ENCODE measurements around the gene TACC3.
"Not testable (repeated sequence)": the region's sequence is repeated elsewhere in the genome, so short reads cannot be mapped to it uniquely, and the experiment has no call there.

TACC3 gene

GRCh38 chr4:1721003-1721665, at the start of gene TACC3, which contains the start of gene TMEM129:
Gene TACC3 (plus strand): TSS chr4:1721521. CDS start chr4:1723422, 1,901 bp downstream.
Gene TMEM129 (minus strand): TSS chr4:1721323. CDS start chr4:1720837, 486 bp downstream.
- peak; percentile 95 for DNase-seq

GRCh38 chr4:1673671-1674070, 47.6 kb upstream of the TACC3 start:
- no peak for DNase-seq

GRCh38 chr4:1674682-1675081, 46.6 kb upstream of the TACC3 start:
- no peak for DNase-seq

- DNase-seq: no peak
Measured at GRCh38 chr4:1675136-1675801, 46.1 kb upstream of the TACC3 start.

GRCh38 chr4:1675802-1676137, 45.6 kb upstream of the TACC3 start:
- no peak for DNase-seq

GRCh38 chr4:1676605-1677525, 44.5 kb upstream of the TACC3 start:
- no peak for DNase-seq

GRCh38 chr4:1678244-1678643, 43.1 kb upstream of the TACC3 start:
- no peak for DNase-seq

GRCh38 chr4:1682860-1683259, 38.5 kb upstream of the TACC3 start:
- DNase-seq: no peak

- DNase-seq: no peak
Measured at GRCh38 chr4:1683261-1683735, 38.0 kb upstream of the TACC3 start.

- DNase-seq: peak; percentile 89
Measured at GRCh38 chr4:1683736-1684505, 37.4 kb upstream of the TACC3 start, which contains the start of gene FAM53A. Gene FAM53A (minus strand): TSS chr4:1684313. CDS start chr4:1668741, 15,572 bp downstream.

- DNase-seq: no peak
Measured at GRCh38 chr4:1684506-1685234, 36.7 kb upstream of the TACC3 start.

- DNase-seq: no peak
Measured at GRCh38 chr4:1685235-1686150, 35.8 kb upstream of the TACC3 start.

- DNase-seq: no peak
Measured at GRCh38 chr4:1686440-1687036, 34.8 kb upstream of the TACC3 start.

- no peak for DNase-seq
Measured at GRCh38 chr4:1690698-1691097, 30.6 kb upstream of the TACC3 start.

- DNase-seq: no peak
Measured at GRCh38 chr4:1691737-1692373, 29.5 kb upstream of the TACC3 start.

GRCh38 chr4:1693131-1693896, 28.0 kb upstream of the TACC3 start:
- DNase-seq: peak; percentile 63

- DNase-seq: no peak
Measured at GRCh38 chr4:1695913-1696312, 25.4 kb upstream of the TACC3 start.

- DNase-seq: not testable (repeated sequence)
Measured at GRCh38 chr4:1701671-1702070, 19.6 kb upstream of the TACC3 start.

GRCh38 chr4:1703867-1704266, 17.5 kb upstream of the TACC3 start:
- no peak for DNase-seq

All from activated effector memory CD4-positive, alpha-beta T cell treated with Interleukin-2 at 50 U/mL for 16 hours (primary cell).